ENCODE data around the gene DSTN. TPM values are rescaled to one million over a fixed set of nuclear protein-coding genes. Genes with fewer than 3 reads are reported as not detected.

DSTN gene
- total and polyA plus RNA-seq, 2 donors (not counting 3 experiments of a cell fraction or from before 2014, with no cell fraction given), result 66.1 to 300 TPM

- Histone ChIP-seq H3K9me1 (replicated peaks; ENCODE audit: control insufficient read depth, extremely low read depth, insufficient read depth, low read length) (no peaks in the 10 kb centered on the region), H3K4me2 (ENCODE audit: insufficient read depth, low read length) (no peak overlapping the region), H3K9ac (replicated peaks; ENCODE audit: extremely low read depth, insufficient read depth, low read length) (no peak overlapping the region), H3K36me3 (ENCODE audit: control insufficient read depth in 2 of 2, extremely low read depth in 1 of 2, insufficient read depth in 2 of 2, low read length in 2 of 2) (peaks cover 21 to 93% of the 10 kb centered on the region in 2 experiments), H3K27ac (ENCODE audit: insufficient read depth, low read depth, low read length) (no peak overlapping the region), H3K9me3 (replicated peaks; ENCODE audit: control insufficient read depth, insufficient read depth, low read length) (no peaks in the 10 kb centered on the region), H4K20me1 (replicated peaks; ENCODE audit: control insufficient read depth, extremely low read depth, insufficient read depth, low read length) (no peaks in the 10 kb centered on the region), H3K4me1 (ENCODE audit: control insufficient read depth, extremely low read depth, insufficient read depth, low read length) (no peaks in the 10 kb centered on the region), H2AFZ (ENCODE audit: low read depth, low read length) (no peak overlapping the region), H3K27me3 (ENCODE audit: control insufficient read depth in 2 of 2, insufficient read depth in 2 of 2, low read length in 2 of 2) (no peaks in the 10 kb centered on the region), H3K4me3 (replicated peaks in 1 of 3; ENCODE audit: insufficient read depth in 1 of 3, low read depth in 1 of 3, low read length in 3 of 3) (no peak overlapping the region), H3K79me2 (ENCODE audit: control insufficient read depth, insufficient read depth, low read length) (no peaks in the 10 kb centered on the region)
- ChIA-PET POLR2A (no interaction called here), CTCF (interaction anchor here (0.7 to 0.9 kb wide), 2 partner anchors 12 to 267 kb away, joined by 3 read pairs; no protein-coding TSS in a partner anchor)
- FAIRE-seq (no peak), DNase-seq (ENCODE audit: low read depth, low spot score) (no peak)
- dilution Hi-C loops (cut with MboI; ENCODE audit: extremely low pct_ligation_motif_present, low sequenced_read_pairs), result no loop called here
- no TSS peak for BruUV-seq (replicated peaks)
- intact Hi-C loops (cut with micrococcal nuclease), result no loop called here
- TF ChIP-seq, protein P1, sequence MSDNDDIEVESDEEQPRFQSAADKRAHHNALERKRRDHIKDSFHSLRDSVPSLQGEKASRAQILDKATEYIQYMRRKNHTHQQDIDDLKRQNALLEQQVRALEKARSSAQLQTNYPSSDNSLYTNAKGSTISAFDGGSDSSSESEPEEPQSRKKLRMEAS (IDR thresholded peaks at IDR 0.05; ENCODE audit: insufficient read depth, insufficient read length), result no peak
- TF ChIP-seq MYC (IDR thresholded peaks at IDR 0.05; ENCODE audit: low read depth, low read length) (no peak), POLR2A (IDR thresholded peaks at IDR 0.05; ENCODE audit: low read depth, low read length) (no peak), JUN (IDR thresholded peaks at IDR 0.05; ENCODE audit: borderline replicate concordance, insufficient read depth, insufficient read length, low read depth) (no peak)
- TF ChIP-seq, protein P2, sequence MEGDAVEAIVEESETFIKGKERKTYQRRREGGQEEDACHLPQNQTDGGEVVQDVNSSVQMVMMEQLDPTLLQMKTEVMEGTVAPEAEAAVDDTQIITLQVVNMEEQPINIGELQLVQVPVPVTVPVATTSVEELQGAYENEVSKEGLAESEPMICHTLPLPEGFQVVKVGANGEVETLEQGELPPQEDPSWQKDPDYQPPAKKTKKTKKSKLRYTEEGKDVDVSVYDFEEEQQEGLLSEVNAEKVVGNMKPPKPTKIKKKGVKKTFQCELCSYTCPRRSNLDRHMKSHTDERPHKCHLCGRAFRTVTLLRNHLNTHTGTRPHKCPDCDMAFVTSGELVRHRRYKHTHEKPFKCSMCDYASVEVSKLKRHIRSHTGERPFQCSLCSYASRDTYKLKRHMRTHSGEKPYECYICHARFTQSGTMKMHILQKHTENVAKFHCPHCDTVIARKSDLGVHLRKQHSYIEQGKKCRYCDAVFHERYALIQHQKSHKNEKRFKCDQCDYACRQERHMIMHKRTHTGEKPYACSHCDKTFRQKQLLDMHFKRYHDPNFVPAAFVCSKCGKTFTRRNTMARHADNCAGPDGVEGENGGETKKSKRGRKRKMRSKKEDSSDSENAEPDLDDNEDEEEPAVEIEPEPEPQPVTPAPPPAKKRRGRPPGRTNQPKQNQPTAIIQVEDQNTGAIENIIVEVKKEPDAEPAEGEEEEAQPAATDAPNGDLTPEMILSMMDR (IDR thresholded peaks at IDR 0.05; ENCODE audit: extremely low read depth in 1 of 2, insufficient read depth in 1 of 2, low read depth in 1 of 2, low read length in 2 of 2), result no peak
These were observed 60.9 kb downstream of the DSTN start for GRCh38 chr20:17630806-17631195.

All from endothelial cell of umbilical vein (primary cell).